Stimulated activated CD8-positive, alpha-beta memory T cell treated with anti-CD3 and anti-CD28 coated beads, Interleukin-15, amount 100 ng/mL, for 4 hours (primary cell): ENCODE measurements around the gene CDK13.
"Not testable (repeated sequence)": the region's sequence is repeated elsewhere in the genome, so short reads cannot be mapped to it uniquely, and the experiment has no call there.

Source experiments
- DNase-seq, 2 donors: peaks; one replicate each; pipeline ENCODE4 v3.0.0-alpha.2; 2020; ENCODE audit warnings: low read depth in 2 of 2

The CDK13 gene

GRCh38 chr7:39949971-39950472, at the start of gene CDK13:
Gene CDK13 (plus strand): TSS chr7:39950256. CDS start chr7:39950642, 386 bp downstream.
- DNase-seq, result peak; percentile 81 to 83

DNA sequence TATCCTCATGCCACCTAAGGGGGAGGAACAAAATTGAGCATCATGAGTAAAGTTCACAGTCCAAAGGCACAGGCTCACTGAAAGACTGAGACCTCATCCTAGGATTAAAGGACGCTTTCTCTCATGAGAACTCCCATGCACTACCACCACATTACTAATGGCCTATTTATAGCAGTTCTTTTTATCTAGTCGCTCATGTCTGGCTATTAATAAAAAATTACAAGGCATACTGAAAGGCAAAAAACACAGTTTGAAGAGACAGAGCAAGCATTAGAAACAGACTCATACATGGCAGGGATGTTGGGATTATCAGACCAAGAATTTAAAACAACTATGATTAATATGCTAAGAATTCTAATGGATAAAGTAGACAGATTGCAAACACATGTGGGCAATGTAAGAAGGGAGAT, 46.0 kb upstream of the CDK13 start:
- no peak for DNase-seq

GRCh38 chr7:39908141-39908540, 41.9 kb upstream of the CDK13 start:
- no peak for DNase-seq

GRCh38 chr7:39908973-39909372, 41.1 kb upstream of the CDK13 start:
- no peak for DNase-seq

DNA sequence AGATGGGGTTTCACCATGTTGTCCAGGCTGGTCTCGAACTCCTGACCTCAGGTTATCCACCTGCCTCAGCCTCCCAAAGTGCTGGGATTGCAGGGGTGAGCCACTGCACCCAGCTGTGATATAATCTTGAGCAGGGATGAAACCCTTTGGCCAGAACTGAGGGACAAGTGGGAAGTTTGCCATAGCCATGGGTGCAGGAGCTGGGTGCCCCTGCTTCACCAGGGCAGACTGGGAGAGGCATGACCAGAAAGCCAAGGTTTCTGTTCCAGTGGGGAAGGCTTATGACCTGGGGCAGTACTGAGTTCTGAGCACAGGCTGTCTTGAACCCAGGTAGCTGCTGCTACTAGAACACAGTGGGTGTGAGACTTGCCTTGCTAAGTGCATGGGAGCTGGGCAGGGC, 40.5 kb upstream of the CDK13 start:
- no peak for DNase-seq

DNA sequence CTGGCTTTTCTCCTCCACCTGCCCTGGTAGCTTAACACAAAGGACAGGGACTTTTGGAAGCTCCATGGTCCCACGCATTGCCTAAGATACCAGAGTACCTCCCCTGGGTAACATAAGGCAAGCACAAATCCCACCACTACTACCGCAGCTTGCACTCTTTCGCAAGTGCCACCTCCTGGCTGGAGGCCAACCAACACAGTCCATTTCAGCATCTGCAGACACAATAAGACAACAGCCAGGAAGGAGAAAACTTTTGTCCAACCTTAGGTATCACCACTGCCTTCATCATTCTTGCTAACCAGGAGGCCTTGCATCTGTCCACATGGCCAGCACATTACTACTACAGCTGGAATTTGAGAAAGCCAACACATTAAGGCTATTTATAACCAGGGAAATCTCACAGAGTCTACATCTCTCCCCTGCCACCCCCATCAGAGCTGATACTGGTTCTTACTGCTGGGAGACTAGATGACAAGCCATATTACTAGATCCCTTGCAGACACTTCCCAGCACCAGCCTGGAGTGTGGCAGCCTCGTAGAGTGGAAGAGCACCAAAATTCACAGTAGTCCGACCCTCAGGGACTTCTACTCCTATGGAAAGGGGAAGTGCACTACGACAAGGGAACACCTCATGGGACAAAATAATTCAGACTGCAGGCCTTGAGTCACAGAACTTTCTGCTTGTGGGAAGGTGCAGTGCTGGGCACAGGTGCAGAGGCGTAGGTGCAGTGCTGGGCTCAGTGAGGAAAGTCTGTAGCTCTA, 39.8 kb upstream of the CDK13 start:
- no peak for DNase-seq

DNA sequence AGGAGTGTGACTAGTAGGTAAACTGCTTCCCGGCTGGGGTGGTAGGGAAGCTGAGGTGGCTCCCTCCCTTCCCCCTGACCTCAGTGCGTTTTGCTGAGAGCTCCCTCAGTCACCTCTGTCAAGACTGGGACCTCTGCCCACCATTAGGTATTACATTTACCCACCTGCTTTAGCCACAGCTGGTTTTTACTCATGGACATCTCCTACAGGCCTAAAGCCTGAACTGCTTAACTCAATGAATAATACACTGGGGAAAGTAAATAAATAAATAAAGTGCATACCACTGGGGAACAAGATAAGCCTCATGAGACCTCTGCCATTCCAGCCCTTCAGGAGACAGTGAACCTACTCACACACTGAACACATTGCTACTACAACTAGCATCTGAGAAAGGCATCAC, 38.9 kb upstream of the CDK13 start:
- DNase-seq, result no peak

- DNase-seq, result not testable (repeated sequence)
Measured at GRCh38 chr7:39915847-39916246, 34.2 kb upstream of the CDK13 start.

DNA sequence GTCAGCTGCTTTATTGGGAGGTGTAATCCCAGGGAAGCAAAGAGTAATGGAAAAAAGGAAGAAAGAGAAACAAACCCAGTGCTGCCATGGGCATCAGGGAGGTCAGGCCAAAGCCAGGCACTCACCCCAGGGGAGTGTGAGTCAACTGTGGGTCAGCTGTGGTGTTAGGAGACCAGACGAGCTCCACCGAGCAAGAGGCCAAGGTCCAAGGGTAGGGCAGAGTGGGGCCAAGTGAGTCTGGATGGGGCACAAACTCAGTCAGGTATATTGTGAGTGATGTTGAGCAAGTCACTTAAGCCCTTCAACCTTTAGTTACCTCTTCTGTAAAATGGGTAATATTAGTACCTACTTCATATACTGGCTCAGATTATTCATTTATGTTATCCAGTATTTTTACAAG, 30.4 kb upstream of the CDK13 start:
- no peak for DNase-seq

DNA sequence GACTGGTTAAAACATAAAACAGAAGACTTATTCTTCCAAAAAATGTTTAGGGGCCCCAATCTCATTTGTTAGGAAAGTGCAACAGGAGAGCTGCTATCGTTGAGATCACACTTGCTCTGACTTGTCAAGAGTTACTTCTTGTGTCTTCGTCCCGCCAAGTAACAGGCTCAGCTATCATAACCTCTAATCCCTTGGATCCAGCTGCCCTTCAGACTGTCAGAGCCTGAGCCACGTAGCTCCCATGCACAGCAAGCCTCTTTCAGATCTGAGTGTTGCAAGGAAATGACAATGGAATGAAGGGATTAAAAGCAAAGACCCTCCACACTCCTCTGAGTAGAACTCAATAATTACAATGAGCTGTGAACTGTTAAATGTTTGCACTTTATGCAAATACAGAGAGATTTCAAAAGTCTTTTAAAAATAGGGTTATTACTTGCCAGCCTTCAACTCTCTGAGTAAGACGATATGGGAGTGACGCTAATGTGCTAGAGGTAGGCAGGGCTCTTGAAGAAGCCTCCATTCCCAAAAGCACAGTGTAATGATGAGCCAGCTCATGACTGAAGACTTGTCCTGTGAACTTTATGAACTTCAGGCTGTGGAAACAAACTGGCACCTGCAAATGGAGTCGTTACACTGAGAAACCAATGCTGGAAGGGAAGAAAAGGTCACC, 28.4 kb upstream of the CDK13 start:
- no peak for DNase-seq

- no peak for DNase-seq
Measured at GRCh38 chr7:39922580-39922979, 27.5 kb upstream of the CDK13 start.

GRCh38 chr7:39923091-39923490, 27.0 kb upstream of the CDK13 start:
- no peak for DNase-seq

DNA sequence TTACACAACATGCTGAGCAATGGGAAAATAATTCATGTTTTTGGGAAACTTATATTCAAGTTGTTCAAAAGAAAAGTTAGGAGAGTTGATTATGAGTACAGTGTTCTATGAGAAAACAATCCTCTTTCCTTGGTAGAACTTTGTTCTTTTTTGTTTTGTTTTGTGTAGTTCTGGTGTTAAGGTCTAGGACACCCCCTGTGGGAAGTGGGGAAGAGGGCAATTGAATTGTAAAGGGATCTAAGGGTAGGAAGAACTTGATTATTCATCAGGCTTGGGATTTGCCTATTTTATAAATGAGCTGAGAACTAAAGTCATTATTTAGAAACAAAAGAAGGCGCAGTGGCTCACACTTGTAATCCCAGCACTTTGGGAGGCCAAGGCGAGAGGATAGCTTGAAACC, 25.9 kb upstream of the CDK13 start:
- no peak for DNase-seq

GRCh38 chr7:39926111-39926510, 23.9 kb upstream of the CDK13 start:
- no peak for DNase-seq

DNA sequence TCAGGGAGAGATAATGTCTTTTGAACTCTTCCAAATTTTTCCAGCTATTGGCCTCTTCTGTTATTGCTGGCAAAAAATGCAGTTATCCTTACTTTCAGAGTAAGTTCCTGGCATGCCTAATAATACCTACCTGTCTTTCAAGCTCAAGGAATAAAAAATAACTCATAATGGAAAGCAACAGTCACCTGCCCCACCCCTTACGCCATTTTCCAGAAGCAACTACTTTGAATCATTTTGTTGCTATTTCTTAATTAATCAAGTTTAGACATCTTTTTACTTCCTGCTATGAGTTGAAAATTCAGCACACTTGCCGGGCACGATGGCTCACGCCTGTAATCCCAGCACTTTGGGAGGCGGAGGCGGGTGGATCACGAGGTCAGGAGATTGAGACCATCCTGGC, 23.0 kb upstream of the CDK13 start:
- DNase-seq, result no peak

- no peak for DNase-seq
Measured at GRCh38 chr7:39934132-39934531, 15.9 kb upstream of the CDK13 start.

DNA sequence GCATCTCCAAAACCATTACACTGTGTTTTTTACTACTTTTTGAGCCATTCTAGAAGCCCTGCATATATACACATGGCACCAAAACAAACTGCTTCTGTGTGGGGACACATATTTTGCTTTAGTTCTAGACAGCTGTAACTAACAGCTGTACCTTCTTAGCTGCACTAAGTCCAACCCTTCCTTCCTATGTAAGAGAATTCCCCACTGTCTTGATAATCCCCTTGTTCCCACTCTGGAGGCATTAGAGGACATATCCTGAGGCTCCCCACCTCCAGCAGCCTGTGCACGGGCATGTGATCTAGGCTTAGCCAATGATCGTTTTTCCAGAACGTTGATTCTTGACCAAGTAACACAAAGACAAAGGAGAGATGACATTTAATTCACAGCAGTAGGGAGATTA, 13.3 kb upstream of the CDK13 start:
- no peak for DNase-seq

GRCh38 chr7:39937366-39938153, 12.5 kb upstream of the CDK13 start:
- no peak for DNase-seq

DNA sequence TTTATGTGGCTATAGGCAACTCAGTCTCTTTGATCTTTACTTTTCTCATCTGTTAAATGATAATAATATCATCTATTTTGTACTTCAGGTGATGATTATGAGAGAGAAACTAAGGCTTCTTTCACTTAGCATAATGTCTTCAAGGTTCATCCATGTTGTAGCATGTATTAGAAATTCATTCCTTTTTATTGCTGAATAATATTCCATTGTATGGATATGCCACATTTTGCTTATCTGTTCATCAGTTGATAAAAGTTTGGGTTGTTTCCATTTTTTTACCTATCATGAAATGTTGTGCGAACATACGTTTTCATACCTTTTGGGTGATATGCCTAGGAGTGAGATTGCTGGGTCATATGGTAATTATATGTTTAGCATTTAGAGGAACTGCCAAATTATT, 7.2 kb upstream of the CDK13 start:
- no peak for DNase-seq

GRCh38 chr7:39946693-39947092, 3.4 kb upstream of the CDK13 start:
- no peak for DNase-seq

DNA sequence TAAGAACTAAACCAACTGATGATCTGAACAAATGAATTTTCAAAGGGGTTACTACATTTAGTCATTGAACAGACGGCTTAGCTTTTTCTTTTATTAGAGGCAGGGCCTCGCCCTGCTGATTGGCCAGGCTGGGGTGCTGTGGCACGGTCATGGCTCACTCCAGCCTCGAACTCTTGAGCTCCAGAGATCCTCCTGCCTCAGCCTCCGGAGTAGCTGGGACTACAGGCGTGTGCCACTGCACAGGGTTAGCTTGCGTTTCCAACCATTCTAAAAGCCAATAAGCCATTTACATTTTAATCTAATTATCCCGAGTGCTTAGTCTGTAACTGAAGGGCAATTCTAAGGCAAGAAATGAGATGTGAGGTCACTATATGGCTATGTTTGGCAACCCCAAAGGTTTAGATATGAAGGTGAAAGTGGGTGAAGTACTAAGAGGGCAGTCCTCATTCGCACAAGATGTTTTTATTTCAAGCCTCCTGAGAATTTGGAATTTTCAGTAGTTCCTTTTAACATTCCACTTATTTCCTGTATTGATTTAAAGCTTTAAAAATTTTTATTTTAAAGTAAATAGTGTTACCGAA, 1.6 kb upstream of the CDK13 start:
- no peak for DNase-seq
